Measurements from ENCODE around the gene SMIM10. TPM values are rescaled to one million over a fixed set of nuclear protein-coding genes. Genes with fewer than 3 reads are reported as not detected.

SMIM10 gene
- total and polyA plus RNA-seq, 11 donors, result 3.5 to 13.1 (median 6.7) TPM

Other genes with a start within 250 kb of the SMIM10 start
- 10 to 100 TPM in 8 of 9 donors, 1 to 10 TPM in 1; 6.9 to 19.4 (median 13.5) TPM for gene PABIR2, start 193.8 kb upstream of the SMIM10 start, total RNA-seq
- gene PABIR2, start 193.8 kb upstream of the SMIM10 start, polyA plus RNA-seq, result 10 to 100 TPM in 1 of 2 donors, 1 to 10 TPM in 1; 9.7 to 16.5 TPM
- 10 to 100 TPM; 18.3 to 40.0 (median 28.1) TPM for gene MOSPD1, start 75.7 kb upstream of the SMIM10 start, total RNA-seq
- 10 to 100 TPM; 12.9 to 28.6 TPM for gene MOSPD1, start 75.7 kb upstream of the SMIM10 start, polyA plus RNA-seq
- gene RTL8B, start 31.6 kb downstream of the SMIM10 start, total RNA-seq, result 10 to 100 TPM; 13.2 to 21.6 (median 15.4) TPM
- gene RTL8B, start 31.6 kb downstream of the SMIM10 start, polyA plus RNA-seq, result 10 to 100 TPM; 14.2 to 24.9 TPM
- gene RTL8C, start 41.4 kb downstream of the SMIM10 start, total RNA-seq, result 100 to 1,000 TPM; 240 to 386 (median 302) TPM
- gene RTL8C, start 41.4 kb downstream of the SMIM10 start, polyA plus RNA-seq, result 100 to 1,000 TPM; 316 to 447 TPM
- gene RTL8A, start 61.1 kb downstream of the SMIM10 start, total RNA-seq, result 10 to 100 TPM; 28.2 to 37.2 (median 34.2) TPM
- 10 to 100 TPM; 76.3 to 85.9 TPM for gene RTL8A, start 61.1 kb downstream of the SMIM10 start, polyA plus RNA-seq
- gene SMIM10L2B, start 107.7 kb downstream of the SMIM10 start, total RNA-seq, result 1 to 10 TPM; 2.2 to 5.7 (median 3.6) TPM
- 1 to 10 TPM; 1.5 to 5.3 TPM for gene SMIM10L2B, start 107.7 kb downstream of the SMIM10 start, polyA plus RNA-seq
- not detected for gene ETDB, start 129.5 kb downstream of the SMIM10 start, total RNA-seq
- not detected for gene ETDB, start 129.5 kb downstream of the SMIM10 start, polyA plus RNA-seq
- not detected for gene CT55, start 180.4 kb downstream of the SMIM10 start, total RNA-seq
- not detected for gene CT55, start 180.4 kb downstream of the SMIM10 start, polyA plus RNA-seq